HepG2 (cell line): ENCODE results near the gene TOM1L2. TPM values are rescaled to one million over a fixed set of nuclear protein-coding genes. Genes with fewer than 3 reads are reported as not detected.

Experiments
- BCLAF1 ChIP-seq: fragments of 450-650 bp; IDR thresholded peaks from 2 replicates; pipeline ENCODE4 v1.6.1; 2017; ENCODE audit warnings: mild to moderate bottlenecking
- CBFB ChIP-seq: sonication (generic); formaldehyde crosslinking; IDR thresholded peaks from 2 replicates; pipeline ENCODE4 v1.4.0; 2020; ENCODE audit warnings: missing genetic modification reagents
- MATR3 ChIP-seq: sonication (generic); formaldehyde crosslinking; IDR thresholded peaks from 2 replicates; pipeline ENCODE4 v1.4.0; 2020; ENCODE audit warnings: missing genetic modification reagents
- MTA1 ChIP-seq: sonication (generic); formaldehyde crosslinking; IDR thresholded peaks from 2 replicates; pipeline ENCODE4 v1.4.0; 2020; ENCODE audit warnings: missing genetic modification reagents, mild to moderate bottlenecking, borderline replicate concordance
- PHF21A ChIP-seq: sonication (generic); formaldehyde crosslinking; IDR thresholded peaks from 2 replicates; pipeline ENCODE4 v1.5.0; 2020; ENCODE audit warnings: mild to moderate bottlenecking, missing genetic modification reagents
- PRDM10 ChIP-seq: sonication (generic); formaldehyde crosslinking; IDR thresholded peaks from 2 replicates; pipeline ENCODE4 v1.4.0; 2020; ENCODE audit warnings: low read depth, missing genetic modification reagents
- RBM22 ChIP-seq: fragments of 200-400 bp; formaldehyde crosslinking; optimal IDR thresholded peaks from 2 replicates; pipeline ENCODE3; 2017; ENCODE audit warnings: mild to moderate bottlenecking, low read length, moderate library complexity
- SRF ChIP-seq: IDR thresholded peaks from 2 replicates; pipeline ENCODE4 v1.6.1; 2011; ENCODE audit warnings: mild to moderate bottlenecking, low read depth, low read length, moderate library complexity
- STAG1 ChIP-seq: sonication (generic); formaldehyde crosslinking; IDR thresholded peaks from 2 replicates; pipeline ENCODE4 v1.4.0; 2020; ENCODE audit warnings: missing genetic modification reagents
- ZNF292 ChIP-seq: sonication (generic); formaldehyde crosslinking; IDR thresholded peaks from 2 replicates; pipeline ENCODE4 v1.8.1; 2022; ENCODE audit warnings: mild to moderate bottlenecking, low read depth, missing genetic modification reagents, borderline replicate concordance
- ZNF446 ChIP-seq: sonication (generic); formaldehyde crosslinking; IDR thresholded peaks from 2 replicates; pipeline ENCODE4 v1.5.0; 2020; ENCODE audit warnings: mild to moderate bottlenecking, missing genetic modification reagents
- ZNF501 ChIP-seq: sonication (generic); formaldehyde crosslinking; IDR thresholded peaks from 2 replicates; pipeline ENCODE4 v1.5.1; 2020; ENCODE audit warnings: mild to moderate bottlenecking, moderate library complexity, missing genetic modification reagents
- ZNF547 ChIP-seq: sonication (generic); formaldehyde crosslinking; IDR thresholded peaks from 2 replicates; pipeline ENCODE4 v1.5.1; 2020; ENCODE audit warnings: mild to moderate bottlenecking, missing genetic modification reagents
- ZNF775 ChIP-seq: sonication (generic); formaldehyde crosslinking; IDR thresholded peaks from 2 replicates; pipeline ENCODE4 v1.4.0; 2020; ENCODE audit warnings: missing genetic modification reagents, mild to moderate bottlenecking, moderate library complexity, borderline replicate concordance
- ZNF790 ChIP-seq: sonication (generic); formaldehyde crosslinking; IDR thresholded peaks from 2 replicates; pipeline ENCODE4 v1.8.0; 2022; ENCODE audit warnings: missing genetic modification reagents, mild to moderate bottlenecking, borderline replicate concordance
- polyA plus RNA-seq, 8 experiments: library from polyadenylated mRNA; depleted of rRNA in 3 of 8; stranded (reverse) in 7 of 8; unstranded in 1 of 8; fragments of >200 nt; fragmentation: Illumina TruSeq in 4 of 8; extraction: Trizol in 4 of 8; gene quantifications; 2 replicates each; pipeline versions ENCODE4 v1.2.1 to v1.2.3, GENCODE V29; 2011 to 2016; ENCODE audit warnings: low read depth in 4 of 8, missing spikeins in 1 of 8, mixed read lengths in 1 of 8; ENCODE audit not compliant: insufficient read depth in 1 of 8
- total RNA-seq, 5 experiments: library from RNA; depleted of rRNA; stranded (reverse); fragments of >200 nt; fragmentation: Illumina TruSeq; extraction: Trizol; gene quantifications; 2 replicates each; pipeline ENCODE4 v1.2.3, GENCODE V29; 2016; ENCODE audit warnings: low read depth in 1 of 5
- TF ChIP-seq, protein P1 (sequence below): sonication (generic); formaldehyde crosslinking; IDR thresholded peaks from 2 replicates; pipeline ENCODE4 v1.5.1; 2020; ENCODE audit warnings: mild to moderate bottlenecking, missing genetic modification reagents, borderline replicate concordance

The TOM1L2 gene
- total and polyA plus RNA-seq, 2 of the 13 experiments (the other 11 are each of a cell fraction or from before 2014, with no cell fraction given), result 4.7 to 7.4 TPM

- TF ChIP-seq, protein P1, sequence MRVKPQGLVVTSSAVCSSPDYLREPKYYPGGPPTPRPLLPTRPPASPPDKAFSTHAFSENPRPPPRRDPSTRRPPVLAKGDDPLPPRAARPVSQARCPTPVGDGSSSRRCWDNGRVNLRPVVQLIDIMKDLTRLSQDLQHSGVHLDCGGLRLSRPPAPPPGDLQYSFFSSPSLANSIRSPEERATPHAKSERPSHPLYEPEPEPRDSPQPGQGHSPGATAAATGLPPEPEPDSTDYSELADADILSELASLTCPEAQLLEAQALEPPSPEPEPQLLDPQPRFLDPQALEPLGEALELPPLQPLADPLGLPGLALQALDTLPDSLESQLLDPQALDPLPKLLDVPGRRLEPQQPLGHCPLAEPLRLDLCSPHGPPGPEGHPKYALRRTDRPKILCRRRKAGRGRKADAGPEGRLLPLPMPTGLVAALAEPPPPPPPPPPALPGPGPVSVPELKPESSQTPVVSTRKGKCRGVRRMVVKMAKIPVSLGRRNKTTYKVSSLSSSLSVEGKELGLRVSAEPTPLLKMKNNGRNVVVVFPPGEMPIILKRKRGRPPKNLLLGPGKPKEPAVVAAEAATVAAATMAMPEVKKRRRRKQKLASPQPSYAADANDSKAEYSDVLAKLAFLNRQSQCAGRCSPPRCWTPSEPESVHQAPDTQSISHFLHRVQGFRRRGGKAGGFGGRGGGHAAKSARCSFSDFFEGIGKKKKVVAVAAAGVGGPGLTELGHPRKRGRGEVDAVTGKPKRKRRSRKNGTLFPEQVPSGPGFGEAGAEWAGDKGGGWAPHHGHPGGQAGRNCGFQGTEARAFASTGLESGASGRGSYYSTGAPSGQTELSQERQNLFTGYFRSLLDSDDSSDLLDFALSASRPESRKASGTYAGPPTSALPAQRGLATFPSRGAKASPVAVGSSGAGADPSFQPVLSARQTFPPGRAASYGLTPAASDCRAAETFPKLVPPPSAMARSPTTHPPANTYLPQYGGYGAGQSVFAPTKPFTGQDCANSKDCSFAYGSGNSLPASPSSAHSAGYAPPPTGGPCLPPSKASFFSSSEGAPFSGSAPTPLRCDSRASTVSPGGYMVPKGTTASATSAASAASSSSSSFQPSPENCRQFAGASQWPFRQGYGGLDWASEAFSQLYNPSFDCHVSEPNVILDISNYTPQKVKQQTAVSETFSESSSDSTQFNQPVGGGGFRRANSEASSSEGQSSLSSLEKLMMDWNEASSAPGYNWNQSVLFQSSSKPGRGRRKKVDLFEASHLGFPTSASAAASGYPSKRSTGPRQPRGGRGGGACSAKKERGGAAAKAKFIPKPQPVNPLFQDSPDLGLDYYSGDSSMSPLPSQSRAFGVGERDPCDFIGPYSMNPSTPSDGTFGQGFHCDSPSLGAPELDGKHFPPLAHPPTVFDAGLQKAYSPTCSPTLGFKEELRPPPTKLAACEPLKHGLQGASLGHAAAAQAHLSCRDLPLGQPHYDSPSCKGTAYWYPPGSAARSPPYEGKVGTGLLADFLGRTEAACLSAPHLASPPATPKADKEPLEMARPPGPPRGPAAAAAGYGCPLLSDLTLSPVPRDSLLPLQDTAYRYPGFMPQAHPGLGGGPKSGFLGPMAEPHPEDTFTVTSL (CRISPR knock-in tag), result no peak
- TF ChIP-seq ZNF501 (CRISPR knock-in tag), result peak; percentile 69; the same call in 1 of the 2 replicates
- TF ChIP-seq ZNF775 (CRISPR knock-in tag), result no peak
- peak; percentile 69; the same call in 1 of the 2 replicates for TF ChIP-seq ZNF547 (CRISPR knock-in tag)
- TF ChIP-seq RBM22, result no peak
- no peak for TF ChIP-seq STAG1 (CRISPR knock-in tag)
- TF ChIP-seq ZNF446 (CRISPR knock-in tag), result peak; percentile 90
- peak; percentile 32; the same call in 1 of the 2 replicates for TF ChIP-seq PRDM10 (CRISPR knock-in tag)
- TF ChIP-seq SRF, result no peak
- TF ChIP-seq PHF21A (CRISPR knock-in tag), result peak; percentile 92
- 0 out of 2 replicates have a peak, but pooled peaks have one; percentile 4 for TF ChIP-seq CBFB (CRISPR knock-in tag)
- no peak for TF ChIP-seq MATR3 (CRISPR knock-in tag)
- no peak; the same call in 1 of the 2 replicates for TF ChIP-seq ZNF292 (CRISPR knock-in tag)
- no peak for TF ChIP-seq BCLAF1
- no peak for TF ChIP-seq MTA1 (CRISPR knock-in tag)
- TF ChIP-seq ZNF790, result no peak
Observed at GRCh38 chr17:17839791-17840707, 132.2 kb downstream of the TOM1L2 start (continued).
